ENCODE data around the gene PRSS33. TPM values are rescaled to one million over a fixed set of nuclear protein-coding genes. Genes with fewer than 3 reads are reported as not detected.

PRSS33 gene
- total RNA-seq, 4 donors from 2014 or later = not detected

DNA sequence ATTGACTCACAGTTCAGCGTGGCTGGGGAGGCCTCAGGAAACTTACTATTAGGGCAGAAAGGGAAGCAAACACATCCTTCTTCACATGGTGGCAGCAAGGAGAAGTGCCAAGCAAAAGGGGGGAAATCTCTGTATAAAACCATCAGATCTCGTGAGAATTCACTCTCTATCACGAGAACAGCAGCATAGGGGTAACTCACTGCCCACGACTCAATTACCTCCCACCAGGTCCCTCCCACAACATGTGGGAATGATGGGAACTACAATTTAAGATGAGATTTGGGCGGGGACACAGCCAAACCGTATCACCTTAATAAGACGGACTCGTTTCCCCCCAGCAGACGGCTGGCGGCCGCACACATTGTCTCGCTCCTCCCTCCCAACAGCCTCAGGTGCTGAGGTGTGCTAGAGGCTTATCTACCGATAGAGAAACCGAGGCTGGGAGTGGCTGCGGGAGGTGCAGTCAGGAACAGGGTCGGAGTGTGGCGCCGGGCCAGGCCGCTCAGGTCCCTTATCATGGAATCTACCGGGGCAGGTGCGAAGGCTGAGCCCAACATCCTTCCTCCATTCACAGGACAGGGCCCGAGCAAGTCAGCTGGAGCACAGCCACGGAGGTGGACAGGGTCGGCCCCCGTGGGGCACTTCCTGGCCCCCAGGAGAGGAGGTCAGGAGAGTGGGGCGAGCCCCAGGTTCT, 37.8 kb upstream of the PRSS33 start:
- no peak overlapping the region for H3K4me3 ChIP-seq
- 82 to 83% methylated on average over 16 to 26 of the region's 26 CpGs for WGBS, 2 donors
- TF ChIP-seq EP300 (IDR thresholded peaks at IDR 0.05) (no peak), POLR2A (IDR thresholded peaks at IDR 0.05) (no peak)
- TF ChIP-seq, protein P1, sequence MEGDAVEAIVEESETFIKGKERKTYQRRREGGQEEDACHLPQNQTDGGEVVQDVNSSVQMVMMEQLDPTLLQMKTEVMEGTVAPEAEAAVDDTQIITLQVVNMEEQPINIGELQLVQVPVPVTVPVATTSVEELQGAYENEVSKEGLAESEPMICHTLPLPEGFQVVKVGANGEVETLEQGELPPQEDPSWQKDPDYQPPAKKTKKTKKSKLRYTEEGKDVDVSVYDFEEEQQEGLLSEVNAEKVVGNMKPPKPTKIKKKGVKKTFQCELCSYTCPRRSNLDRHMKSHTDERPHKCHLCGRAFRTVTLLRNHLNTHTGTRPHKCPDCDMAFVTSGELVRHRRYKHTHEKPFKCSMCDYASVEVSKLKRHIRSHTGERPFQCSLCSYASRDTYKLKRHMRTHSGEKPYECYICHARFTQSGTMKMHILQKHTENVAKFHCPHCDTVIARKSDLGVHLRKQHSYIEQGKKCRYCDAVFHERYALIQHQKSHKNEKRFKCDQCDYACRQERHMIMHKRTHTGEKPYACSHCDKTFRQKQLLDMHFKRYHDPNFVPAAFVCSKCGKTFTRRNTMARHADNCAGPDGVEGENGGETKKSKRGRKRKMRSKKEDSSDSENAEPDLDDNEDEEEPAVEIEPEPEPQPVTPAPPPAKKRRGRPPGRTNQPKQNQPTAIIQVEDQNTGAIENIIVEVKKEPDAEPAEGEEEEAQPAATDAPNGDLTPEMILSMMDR (IDR thresholded peaks at IDR 0.05) = no peak
- no peaks in the 10 kb centered on the region for H3K4me1 ChIP-seq
- peaks cover 0 to 33% of the 10 kb centered on the region in 2 donors for H3K27me3 ChIP-seq
- no peaks in the 10 kb centered on the region for H3K9me3 ChIP-seq
- H3K27ac ChIP-seq = no peak overlapping the region
- peak in 1 of 2 donors; percentile 10 for DNase-seq (ENCODE audit: low spot score in 2 of 2)
- H3K36me3 ChIP-seq = no peaks in the 10 kb centered on the region

DNA sequence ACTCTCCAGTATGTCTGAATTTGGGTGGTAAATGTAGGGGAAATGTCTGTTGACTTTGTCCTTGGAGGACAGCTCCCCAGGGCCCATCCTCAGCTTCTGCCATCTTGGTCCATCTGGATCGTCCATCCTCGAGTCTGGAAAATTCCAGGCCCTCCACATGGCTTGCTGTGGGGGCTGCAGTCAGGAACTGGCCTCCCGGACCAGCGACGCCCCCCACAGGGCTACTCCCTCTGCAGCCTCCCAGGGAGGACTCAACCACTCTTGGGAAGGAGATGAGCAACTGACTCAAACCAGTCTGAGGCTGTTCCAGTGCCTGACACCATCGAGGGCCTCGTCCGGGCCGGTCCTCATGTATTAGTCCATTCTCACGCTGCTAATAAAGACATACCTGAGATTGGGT, 37.3 kb upstream of the PRSS33 start:
- no peak overlapping the region for H3K4me3 ChIP-seq
- no peaks in the 10 kb centered on the region for H3K36me3 ChIP-seq
- H3K4me1 ChIP-seq = no peaks in the 10 kb centered on the region
- WGBS, 2 donors = 72 to 84% methylated on average over 10 of the region's 10 CpGs
- no peaks in the 10 kb centered on the region for H3K9me3 ChIP-seq
- H3K27ac ChIP-seq = no peak overlapping the region
- H3K27me3 ChIP-seq = peaks cover 0 to 33% of the 10 kb centered on the region in 2 donors
- no peak for TF ChIP-seq EP300 (IDR thresholded peaks at IDR 0.05)
- TF ChIP-seq, protein P1 (IDR thresholded peaks at IDR 0.05) = no peak
- DNase-seq (ENCODE audit: low spot score in 2 of 2) = peak in 1 of 2 donors; percentile 8

DNA sequence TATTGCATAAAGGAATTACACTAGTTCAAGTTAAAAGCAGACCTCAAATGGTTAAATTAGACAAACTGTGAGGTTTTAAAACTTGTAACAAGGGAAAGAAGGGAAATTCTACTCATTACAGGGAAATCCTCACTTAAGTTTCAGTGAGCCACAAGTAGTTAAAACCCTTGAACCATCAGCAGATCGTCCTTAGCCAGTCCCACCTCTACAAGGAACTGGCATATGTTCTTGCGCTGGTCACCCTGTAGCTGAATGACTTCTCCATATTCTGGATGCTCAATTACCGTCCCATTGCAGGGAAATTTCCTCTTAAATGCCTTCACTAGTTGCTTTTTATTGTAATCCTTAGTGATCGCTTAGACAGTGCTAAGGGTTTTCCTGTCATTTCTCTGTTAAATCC, 35.1 kb upstream of the PRSS33 start:
- no peaks in the 10 kb centered on the region for H3K4me1 ChIP-seq
- no peaks in the 10 kb centered on the region for H3K9me3 ChIP-seq
- peaks cover 0 to 43% of the 10 kb centered on the region in 2 donors for H3K27me3 ChIP-seq
- H3K36me3 ChIP-seq = no peaks in the 10 kb centered on the region
- WGBS, 2 donors = 51 to 52% methylated on average over 4 of the region's 4 CpGs
- no peak for DNase-seq (ENCODE audit: low spot score in 2 of 2)
- no peak overlapping the region for H3K27ac ChIP-seq
- H3K4me3 ChIP-seq = no peak overlapping the region
- TF ChIP-seq, protein P1 (IDR thresholded peaks at IDR 0.05) = no peak
- TF ChIP-seq EP300 (IDR thresholded peaks at IDR 0.05) (no peak), POLR2A (IDR thresholded peaks at IDR 0.05) (no peak)

DNA sequence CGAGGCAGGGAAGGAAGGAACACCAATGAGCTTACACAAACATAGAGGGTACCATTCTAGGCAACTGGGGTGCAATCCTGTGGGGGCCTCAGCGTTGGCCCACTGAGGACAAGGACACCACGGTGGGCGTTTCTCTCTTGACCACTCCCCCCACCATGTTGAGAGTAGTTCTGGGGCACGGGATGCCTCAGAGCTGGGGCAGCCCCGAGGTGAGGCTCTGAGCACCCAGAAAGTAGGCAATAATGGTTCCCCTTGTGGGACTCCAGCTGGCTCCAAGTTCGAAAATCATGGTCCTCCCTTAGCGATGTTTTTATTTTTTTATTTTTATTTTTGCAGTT, 34.8 kb upstream of the PRSS33 start:
- DNase-seq (ENCODE audit: low spot score in 2 of 2) = peak in 1 of 2 donors; percentile 1
- Histone ChIP-seq H3K4me1 (no peaks in the 10 kb centered on the region), H3K4me3 (no peak overlapping the region), H3K9me3 (no peaks in the 10 kb centered on the region), H3K27me3 (peaks cover 0 to 44% of the 10 kb centered on the region in 2 donors), H3K36me3 (no peaks in the 10 kb centered on the region), H3K27ac (no peak overlapping the region)
- TF ChIP-seq, protein P1 (IDR thresholded peaks at IDR 0.05) = no peak
- TF ChIP-seq POLR2A (IDR thresholded peaks at IDR 0.05) (no peak), EP300 (IDR thresholded peaks at IDR 0.05) (no peak)
- WGBS, 2 donors = 68 to 80% methylated on average over 8 of the region's 8 CpGs

DNA sequence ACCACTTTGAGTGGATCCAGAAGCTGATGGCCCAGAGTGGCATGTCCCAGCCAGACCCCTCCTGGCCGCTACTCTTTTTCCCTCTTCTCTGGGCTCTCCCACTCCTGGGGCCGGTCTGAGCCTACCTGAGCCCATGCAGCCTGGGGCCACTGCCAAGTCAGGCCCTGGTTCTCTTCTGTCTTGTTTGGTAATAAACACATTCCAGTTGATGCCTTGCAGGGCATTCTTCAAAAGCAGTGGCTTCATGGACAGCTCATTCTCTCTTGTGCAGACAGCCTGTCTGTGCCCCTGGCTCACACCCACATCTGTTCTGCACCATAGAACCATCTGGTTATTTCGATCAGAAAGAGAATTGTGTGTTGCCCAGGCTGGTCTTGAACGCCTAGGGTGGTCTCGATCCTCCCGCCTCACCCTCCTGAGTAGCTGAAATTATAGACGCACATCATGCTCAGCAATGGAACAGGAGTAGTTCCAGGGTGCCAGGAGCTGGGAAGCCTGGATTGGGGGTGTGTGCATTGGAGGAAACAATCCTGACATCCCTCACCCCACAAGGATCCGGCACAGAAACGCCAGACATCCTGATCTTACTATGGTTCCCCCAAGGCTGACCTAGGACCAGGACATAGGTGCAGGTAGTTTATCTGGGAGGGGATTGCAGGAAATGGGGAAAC, 34.3 kb upstream of the PRSS33 start:
- Histone ChIP-seq H3K4me1 (no peaks in the 10 kb centered on the region), H3K27me3 (peaks cover 0 to 39% of the 10 kb centered on the region in 2 donors), H3K27ac (no peak overlapping the region), H3K36me3 (no peaks in the 10 kb centered on the region), H3K4me3 (no peak overlapping the region), H3K9me3 (no peaks in the 10 kb centered on the region)
- peak in 1 of 2 donors; percentile 7 for DNase-seq (ENCODE audit: low spot score in 2 of 2)
- 77 to 80% methylated on average over 9 of the region's 9 CpGs for WGBS, 2 donors
- TF ChIP-seq EP300 (IDR thresholded peaks at IDR 0.05) = no peak
- TF ChIP-seq, protein P1 (IDR thresholded peaks at IDR 0.05) = no peak
- no peak for TF ChIP-seq POLR2A (IDR thresholded peaks at IDR 0.05)
